PC-9 (cell line): ENCODE results near the gene MAEA. TPM values are rescaled to one million over a fixed set of nuclear protein-coding genes. Genes with fewer than 3 reads are reported as not detected.
A peak's percentile ranks its signal among the peaks of the same experiment; 100 is the strongest.

ENCODE experiments used
- BruUV-seq: library from RNA; stranded (reverse); fragments of 400-500 nt; replicated peaks from 2 replicates; lab custom pipeline; 2021; lab: Mats Ljungman, UMichigan
- CTCF ChIA-PET: fragments of 300-600 bp; sonication (Branson Sonifier 250); formaldehyde crosslinking; loops from one replicate; lab custom pipeline; 2022; ENCODE audit warnings: antibody characterized with exemption; lab: Charles Lee
- POLR2A ChIA-PET: fragments of 300-600 bp; sonication (Branson Sonifier 250); formaldehyde crosslinking; loops from one replicate; lab custom pipeline; 2022; ENCODE audit warnings: antibody characterized with exemption; ENCODE audit not compliant: unreplicated experiment; lab: Charles Lee
- DNase-seq, 2 experiments: peaks; one replicate each; pipeline versions ENCODE4 v3.0.0 to v3.0.0-alpha.2; 2015 to 2022; ENCODE audit warnings: mixed read lengths in 1 of 2
- H2AFZ ChIP-seq: fragments of 200-600 bp; sonication (generic); 2 replicates; pipeline ENCODE4 v1.8.1; 2017; ENCODE audit warnings: antibody characterized with exemption
- H3F3A ChIP-seq: fragments of 200-600 bp; sonication (generic); 2 replicates; pipeline ENCODE4 v1.8.1; 2017; ENCODE audit warnings: antibody characterized with exemption, mild to moderate bottlenecking, low read depth; ENCODE audit not compliant: insufficient read depth
- H3K27ac ChIP-seq: fragments of 200-600 bp; sonication (generic); 2 replicates; pipeline ENCODE4 v1.6.1; 2016; ENCODE audit warnings: mixed run types
- H3K27me3 ChIP-seq: fragments of 200-600 bp; sonication (generic); 2 replicates; pipeline ENCODE4 v1.6.1; 2016; ENCODE audit warnings: low read depth, mixed run types; ENCODE audit not compliant: insufficient read depth
- H3K36me3 ChIP-seq: fragments of 200-600 bp; sonication (generic); 2 replicates; pipeline ENCODE4 v1.6.1; 2016; ENCODE audit warnings: low read depth, mixed run types
- H3K4me1 ChIP-seq: fragments of 200-600 bp; sonication (generic); replicated peaks from 2 replicates; pipeline ENCODE4 v1.6.1; 2016; ENCODE audit warnings: mixed run types; ENCODE audit not compliant: insufficient read depth
- H3K4me2 ChIP-seq: fragments of 200-600 bp; sonication (generic); 2 replicates; pipeline ENCODE4 v1.6.1; 2017; ENCODE audit warnings: mixed run types
- H3K4me3 ChIP-seq: fragments of 200-600 bp; sonication (generic); 2 replicates; pipeline ENCODE4 v1.6.1; 2016; ENCODE audit warnings: mixed run types
- H3K79me2 ChIP-seq: fragments of 200-600 bp; sonication (generic); 2 replicates; pipeline ENCODE4 v1.6.1; 2017; ENCODE audit warnings: low read depth, mixed run types
- H3K9me2 ChIP-seq: fragments of 200-600 bp; sonication (generic); 2 replicates; pipeline ENCODE4 v1.8.1; 2017; ENCODE audit warnings: mild to moderate bottlenecking; ENCODE audit not compliant: insufficient read depth
- H3K9me3 ChIP-seq: fragments of 200-600 bp; sonication (generic); 2 replicates; pipeline ENCODE4 v1.8.1; 2016; ENCODE audit warnings: low read depth; ENCODE audit not compliant: insufficient read depth
- H4K20me1 ChIP-seq: fragments of 200-600 bp; sonication (generic); 2 replicates; pipeline ENCODE4 v1.8.1; 2017; ENCODE audit not compliant: insufficient read depth
- CTCF ChIP-seq: fragments of 200-600 bp; sonication (generic); conservative IDR thresholded peaks from 2 replicates; pipeline ENCODE4 v1.6.1; 2017; ENCODE audit warnings: mixed run types, antibody characterized with exemption, mild to moderate bottlenecking, moderate library complexity
- EZH2 ChIP-seq: fragments of 200-600 bp; sonication (generic); IDR thresholded peaks from 2 replicates; pipeline ENCODE4 v1.8.0; 2017; ENCODE audit warnings: antibody characterized with exemption, low read depth
- intact Hi-C: fragments of 100-400 bp; cut with micrococcal nuclease; formaldehyde crosslinking; loops from one replicate; pipeline ENCODE4 v1.10.0; 2022; ENCODE audit not compliant: unreplicated experiment
- total RNA-seq: library from RNA; stranded (reverse); gene quantifications from 2 replicates; pipeline ENCODE4 v1.2.3, GENCODE V29; 2021

The MAEA gene
- total RNA-seq, 1 experiment from 2014 or later = 79.4 TPM

- Histone ChIP-seq H3K4me2 (no peak overlapping the region), H3K4me1 (peaks cover 2% of the 10 kb centered on the region; the same call in 1 of the 2 replicates), H3F3A (no peaks in the 10 kb centered on the region; the same call in none of the 2 replicates), H3K79me2 (peaks cover 6% of the 10 kb centered on the region), H3K9me3 (peaks cover 24% of the 10 kb centered on the region), H3K27ac (no peak overlapping the region), H2AFZ (no peak overlapping the region), H3K36me3 (peaks cover 10% of the 10 kb centered on the region; the same call in 1 of the 2 replicates), H3K9me2 (no peaks in the 10 kb centered on the region), H4K20me1 (no peaks in the 10 kb centered on the region), H3K4me3 (no peak overlapping the region), H3K27me3 (peaks cover 7% of the 10 kb centered on the region)
- intact Hi-C loops = no loop called here
- no TSS peak for BruUV-seq
- POLR2A ChIA-PET = no interaction called here
- CTCF ChIA-PET = no interaction called here
- DNase-seq = no peak
- TF ChIP-seq EZH2 (no peak), CTCF (no peak)
Measured at GRCh38 chr4:1255151-1255550, 34.5 kb upstream of the MAEA start.

DNA sequence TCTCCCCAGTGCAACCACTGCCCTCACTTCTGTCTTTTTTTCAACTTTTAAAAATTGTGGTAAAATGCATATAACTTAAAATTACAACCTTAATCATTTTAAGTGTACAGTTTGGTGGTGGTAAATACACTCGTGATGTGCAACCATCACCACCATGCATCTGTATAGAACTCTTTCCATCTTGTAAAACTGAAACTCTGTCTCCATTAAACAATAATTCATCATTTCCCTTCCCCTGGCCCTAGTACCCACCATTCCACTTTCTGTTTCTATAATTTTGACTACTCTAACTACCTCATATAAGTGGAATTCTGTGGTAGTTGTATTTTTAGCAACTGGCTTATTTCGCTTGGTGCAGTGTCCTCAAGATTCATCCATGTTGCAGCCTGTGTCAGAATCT, 34.0 kb upstream of the MAEA start:
- H2AFZ ChIP-seq = no peak overlapping the region
- BruUV-seq = no TSS peak
- H3F3A ChIP-seq = no peaks in the 10 kb centered on the region; the same call in none of the 2 replicates
- no peak for DNase-seq
- H3K36me3 ChIP-seq = peaks cover 10% of the 10 kb centered on the region; the same call in 1 of the 2 replicates
- intact Hi-C loops = no loop called here
- H3K4me3 ChIP-seq = no peak overlapping the region
- H4K20me1 ChIP-seq = no peaks in the 10 kb centered on the region
- peaks cover under 1% of the 10 kb centered on the region; the same call in 1 of the 2 replicates for H3K79me2 ChIP-seq
- H3K27me3 ChIP-seq = peaks cover 13% of the 10 kb centered on the region
- ChIA-PET POLR2A (no interaction called here), CTCF (no interaction called here)
- TF ChIP-seq CTCF (no peak), EZH2 (no peak)
- no peaks in the 10 kb centered on the region for H3K9me2 ChIP-seq
- H3K4me2 ChIP-seq = no peak overlapping the region
- no peaks in the 10 kb centered on the region for H3K4me1 ChIP-seq
- H3K9me3 ChIP-seq = peaks cover 24% of the 10 kb centered on the region
- H3K27ac ChIP-seq = no peak overlapping the region

- POLR2A ChIA-PET = no interaction called here
- CTCF ChIA-PET = no interaction called here
- no peak for TF ChIP-seq EZH2
- peak; percentile 27; the same call in 1 of the 2 replicates for TF ChIP-seq CTCF
Measured at GRCh38 chr4:1258457-1258856, 31.2 kb upstream of the MAEA start.

More at GRCh38 chr4:1258457-1258856, 31.2 kb upstream of the MAEA start:
- no peaks in the 10 kb centered on the region for H3K79me2 ChIP-seq
- peaks cover 36% of the 10 kb centered on the region for H3K27me3 ChIP-seq
- H3K9me2 ChIP-seq = no peaks in the 10 kb centered on the region
- BruUV-seq = no TSS peak
- no peaks in the 10 kb centered on the region; the same call in 1 of the 2 replicates for H3F3A ChIP-seq
- no peak overlapping the region for H3K4me3 ChIP-seq
- intact Hi-C loops = no loop called here
- H2AFZ ChIP-seq = no peak overlapping the region
- no peak overlapping the region for H3K27ac ChIP-seq
- peaks cover 17% of the 10 kb centered on the region; the same call in 1 of the 2 replicates for H3K9me3 ChIP-seq
- H3K36me3 ChIP-seq = no peaks in the 10 kb centered on the region
- no peaks in the 10 kb centered on the region for H4K20me1 ChIP-seq
- H3K4me1 ChIP-seq = no peaks in the 10 kb centered on the region
- no peak for DNase-seq
- H3K4me2 ChIP-seq = no peak overlapping the region
